ENCODE measurements around the gene JAZF1. TPM values are rescaled to one million over a fixed set of nuclear protein-coding genes. Genes with fewer than 3 reads are reported as not detected.

The JAZF1 gene
- total RNA-seq, 1 donor from 2014 or later, result 3.6 TPM

DNA sequence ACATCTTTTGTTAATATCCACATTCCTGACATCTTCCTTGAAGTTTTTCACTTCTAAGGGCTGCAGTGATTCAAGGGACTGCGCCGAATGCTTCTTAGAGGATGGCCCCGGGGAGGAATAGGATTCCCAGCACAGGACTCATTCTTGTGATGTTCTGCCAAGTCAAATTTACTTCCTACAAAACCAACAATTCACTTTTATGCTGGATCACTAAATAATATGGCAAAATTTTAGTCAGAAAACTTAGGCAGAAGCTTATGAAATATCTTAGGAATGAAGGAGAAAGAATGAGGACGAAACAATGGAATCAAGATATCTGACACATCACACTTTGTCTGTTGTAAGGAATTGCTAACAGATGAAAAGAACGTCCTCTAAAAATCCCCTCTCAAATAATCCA is 151.5 kb downstream of the JAZF1 start:
- TF ChIP-seq, protein P1, sequence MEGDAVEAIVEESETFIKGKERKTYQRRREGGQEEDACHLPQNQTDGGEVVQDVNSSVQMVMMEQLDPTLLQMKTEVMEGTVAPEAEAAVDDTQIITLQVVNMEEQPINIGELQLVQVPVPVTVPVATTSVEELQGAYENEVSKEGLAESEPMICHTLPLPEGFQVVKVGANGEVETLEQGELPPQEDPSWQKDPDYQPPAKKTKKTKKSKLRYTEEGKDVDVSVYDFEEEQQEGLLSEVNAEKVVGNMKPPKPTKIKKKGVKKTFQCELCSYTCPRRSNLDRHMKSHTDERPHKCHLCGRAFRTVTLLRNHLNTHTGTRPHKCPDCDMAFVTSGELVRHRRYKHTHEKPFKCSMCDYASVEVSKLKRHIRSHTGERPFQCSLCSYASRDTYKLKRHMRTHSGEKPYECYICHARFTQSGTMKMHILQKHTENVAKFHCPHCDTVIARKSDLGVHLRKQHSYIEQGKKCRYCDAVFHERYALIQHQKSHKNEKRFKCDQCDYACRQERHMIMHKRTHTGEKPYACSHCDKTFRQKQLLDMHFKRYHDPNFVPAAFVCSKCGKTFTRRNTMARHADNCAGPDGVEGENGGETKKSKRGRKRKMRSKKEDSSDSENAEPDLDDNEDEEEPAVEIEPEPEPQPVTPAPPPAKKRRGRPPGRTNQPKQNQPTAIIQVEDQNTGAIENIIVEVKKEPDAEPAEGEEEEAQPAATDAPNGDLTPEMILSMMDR (conservative IDR thresholded peaks at IDR 0.05; ENCODE audit: low read depth, low read length), result no peak
- DNase-seq (ENCODE audit: low read depth), result no peak
- H3K4me3 ChIP-seq (ENCODE audit: low read depth, low read length), result no peak overlapping the region

DNA sequence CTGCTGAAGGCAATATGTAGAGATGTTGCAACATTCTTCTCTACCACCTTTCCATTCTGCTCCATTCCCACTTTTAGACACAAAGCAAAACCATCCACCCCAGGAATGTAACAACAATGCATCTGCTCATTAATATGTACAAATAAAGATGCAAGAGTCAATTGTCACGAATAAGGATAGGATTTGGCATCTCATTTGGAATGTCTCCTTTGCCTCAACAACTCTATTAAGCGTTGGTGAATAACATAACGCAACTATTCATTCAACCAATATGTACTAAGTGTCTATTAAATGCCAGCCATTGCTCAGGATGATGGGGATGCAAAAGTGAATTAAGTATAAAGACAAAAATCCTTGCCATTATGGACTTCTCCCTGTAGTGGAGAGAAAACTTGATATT is 152.1 kb downstream of the JAZF1 start:
- TF ChIP-seq, protein P1 (conservative IDR thresholded peaks at IDR 0.05; ENCODE audit: low read depth, low read length), result no peak
- no peak for DNase-seq (ENCODE audit: low read depth)
- H3K4me3 ChIP-seq (ENCODE audit: low read depth, low read length), result no peak overlapping the region

DNA sequence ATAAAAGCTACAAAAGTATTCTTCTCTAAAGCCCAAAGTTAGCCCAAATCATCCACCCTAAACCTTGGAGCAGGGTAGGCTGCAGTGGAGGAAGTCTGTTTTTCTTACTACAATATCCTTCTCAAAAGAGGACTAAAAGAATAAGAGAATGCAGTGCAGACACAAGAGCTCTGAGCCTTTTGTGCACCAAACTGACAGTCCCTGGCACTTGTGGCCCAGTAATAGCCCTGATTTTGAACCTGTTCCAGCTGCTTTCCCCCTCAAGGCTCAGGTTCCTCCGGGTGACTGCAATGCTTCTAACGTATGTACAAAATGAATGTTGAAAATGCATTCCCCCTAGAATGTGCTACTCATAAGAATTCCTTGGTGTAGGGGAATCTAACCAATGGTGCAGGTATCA is 154.4 kb downstream of the JAZF1 start:
- DNase-seq (ENCODE audit: low read depth), result no peak
- H3K4me3 ChIP-seq (ENCODE audit: low read depth, low read length), result no peak overlapping the region
- TF ChIP-seq, protein P1 (conservative IDR thresholded peaks at IDR 0.05; ENCODE audit: low read depth, low read length), result no peak

DNA sequence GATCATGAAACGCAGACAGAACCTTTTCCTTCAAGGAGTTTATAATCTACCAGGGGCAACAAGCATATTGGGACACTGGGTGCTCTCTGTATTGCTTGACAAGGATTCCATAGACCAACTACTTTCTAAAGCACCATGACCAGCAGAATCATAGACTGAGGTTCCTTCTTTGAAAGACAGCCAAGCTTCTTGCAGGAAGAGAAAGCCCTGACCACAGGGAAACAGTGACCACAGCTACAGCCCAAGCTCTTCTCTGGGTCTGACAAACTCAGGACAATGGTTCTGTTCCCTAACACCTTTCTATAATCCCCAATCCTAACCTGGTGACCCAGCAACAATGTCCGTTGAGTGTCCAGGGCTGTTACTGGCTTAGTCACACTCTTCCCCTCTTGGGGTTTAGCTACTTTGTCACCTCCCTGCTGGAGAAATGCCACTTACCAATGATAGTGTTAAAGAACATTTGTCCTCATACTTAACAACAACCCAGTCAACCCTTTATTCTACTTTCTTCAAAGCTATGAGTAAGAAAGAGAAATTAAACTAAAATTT is 155.7 kb downstream of the JAZF1 start:
- H3K4me3 ChIP-seq (ENCODE audit: low read depth, low read length), result no peak overlapping the region
- TF ChIP-seq, protein P1 (conservative IDR thresholded peaks at IDR 0.05; ENCODE audit: low read depth, low read length), result no peak
- no peak for DNase-seq (ENCODE audit: low read depth)

DNA sequence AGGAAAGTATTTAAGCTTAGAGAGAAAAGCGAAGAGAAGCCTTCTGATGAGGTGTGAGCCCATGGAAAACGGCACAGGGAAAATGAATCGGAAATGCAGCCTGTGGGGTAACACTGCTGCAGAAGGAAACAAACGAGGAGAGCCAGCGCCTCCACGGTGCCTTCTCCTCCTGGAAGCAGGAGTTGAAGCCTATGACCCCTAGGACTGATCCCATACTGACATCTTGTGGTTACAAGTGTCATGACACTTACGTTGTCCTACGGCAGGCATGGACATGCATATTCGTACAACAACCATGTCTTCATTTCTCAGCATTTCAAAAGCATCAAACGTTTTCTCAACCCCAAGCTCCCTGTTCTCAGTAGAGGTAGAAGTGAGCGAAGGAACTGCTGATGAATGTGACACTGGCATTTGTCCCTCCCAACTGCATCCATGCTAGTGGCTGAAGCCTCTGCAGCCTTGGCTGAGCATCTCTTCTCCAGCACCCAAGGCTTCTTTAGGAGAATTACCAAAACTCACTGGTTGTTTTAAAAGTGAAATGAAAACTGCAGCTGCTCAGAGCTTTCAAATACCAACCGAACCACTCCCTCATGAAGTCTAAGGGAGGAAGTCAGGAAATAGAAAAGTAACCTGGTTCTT is 160.2 kb downstream of the JAZF1 start:
- DNase-seq (ENCODE audit: low read depth), result peak; percentile 41
- TF ChIP-seq, protein P1 (conservative IDR thresholded peaks at IDR 0.05; ENCODE audit: low read depth, low read length), result peak; percentile 93
- no peak overlapping the region for H3K4me3 ChIP-seq (ENCODE audit: low read depth, low read length)

DNA sequence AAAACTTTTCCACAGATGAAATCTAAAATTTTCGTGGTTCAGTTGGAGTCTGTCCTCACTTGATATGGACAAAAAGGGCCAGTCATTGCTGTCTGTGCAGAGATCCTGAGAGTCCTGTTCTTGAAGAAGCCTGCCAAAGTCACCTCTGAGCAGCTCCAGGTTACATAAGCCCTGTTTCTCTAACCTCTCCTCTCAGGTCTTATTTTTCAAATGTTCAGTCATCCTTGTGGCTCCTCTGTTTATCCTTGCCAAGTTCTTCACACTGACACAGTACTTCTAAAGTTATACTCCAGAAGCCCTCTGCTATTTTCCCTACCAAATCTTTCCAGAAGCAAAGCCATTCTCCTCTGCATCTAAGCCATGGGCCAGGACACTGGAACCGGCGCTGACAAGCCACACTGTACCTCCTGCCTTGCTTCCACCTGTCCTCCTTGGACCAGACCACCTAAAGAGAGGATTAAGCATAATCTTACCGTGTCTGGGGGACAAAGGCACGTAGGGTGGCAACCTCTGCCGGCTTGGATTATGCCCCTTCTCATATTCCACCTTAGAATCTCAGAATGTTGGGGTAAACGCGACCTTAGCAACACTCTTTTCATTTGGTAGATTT is 161.6 kb downstream of the JAZF1 start:
- H3K4me3 ChIP-seq (ENCODE audit: low read depth, low read length), result no peak overlapping the region
- TF ChIP-seq, protein P1 (conservative IDR thresholded peaks at IDR 0.05; ENCODE audit: low read depth, low read length), result no peak
- peak; percentile 29 for DNase-seq (ENCODE audit: low read depth)
